Measurements from ENCODE around the gene TMEM184C.

The TMEM184C gene

DNA sequence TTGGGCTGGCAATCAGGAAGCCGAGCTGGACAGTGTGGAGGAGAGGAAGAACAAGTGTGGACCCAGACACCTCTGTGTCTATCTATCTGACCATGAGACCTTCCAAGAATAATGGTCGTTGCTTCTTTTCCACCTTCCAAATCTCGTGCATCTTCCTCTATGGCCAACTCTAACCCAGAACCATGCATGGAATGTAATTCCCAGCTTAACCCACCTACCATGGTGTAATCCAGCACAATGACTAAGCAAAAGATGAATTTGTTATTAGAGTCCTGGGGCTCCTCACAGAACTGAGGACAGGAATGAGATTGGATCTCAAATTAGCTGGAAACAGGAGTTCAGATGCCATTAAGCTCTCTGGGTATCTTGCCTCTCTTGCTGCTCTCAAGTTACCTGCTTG is 17.4 kb upstream of the TMEM184C start:
- no peaks in the 10 kb centered on the region for H3K9me3 ChIP-seq (ENCODE audit: insufficient read depth, low read depth, low read length)
- H3K27ac ChIP-seq (ENCODE audit: low read depth, low read length) = no peak overlapping the region
- no peaks in the 10 kb centered on the region for H3K27me3 ChIP-seq (ENCODE audit: insufficient read depth, low read length)
- H3K9ac ChIP-seq (ENCODE audit: low read depth, low read length) = no peak overlapping the region
- H3K4me1 ChIP-seq (ENCODE audit: insufficient read depth, low read length) = no peaks in the 10 kb centered on the region
- 88% methylated on average over 3 of the region's 3 CpGs for WGBS
- H3K4me3 ChIP-seq (ENCODE audit: low read length) = no peak overlapping the region
- H3K36me3 ChIP-seq (ENCODE audit: insufficient read depth, low read length) = no peaks in the 10 kb centered on the region

DNA sequence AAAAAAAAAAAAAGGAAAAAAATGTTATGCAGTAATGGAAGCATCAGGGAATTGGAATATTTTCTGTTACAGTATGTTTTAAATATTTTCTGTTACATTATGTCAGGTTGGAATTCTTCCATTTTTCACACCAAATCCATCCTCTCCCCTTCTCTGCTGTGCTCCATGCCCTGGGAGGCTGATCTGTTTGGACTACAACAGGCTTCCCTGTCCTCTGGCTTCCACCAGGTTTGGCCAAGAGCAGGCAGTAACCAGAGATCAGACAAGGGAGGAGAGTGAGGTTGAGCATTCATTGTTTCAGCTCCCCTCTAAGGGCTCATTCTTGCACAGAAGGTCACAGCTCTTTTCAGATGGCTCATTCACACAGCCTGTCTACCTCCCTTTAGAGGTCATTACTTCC is 11.7 kb upstream of the TMEM184C start:
- Histone ChIP-seq H3K27ac (ENCODE audit: low read depth, low read length) (no peak overlapping the region), H3K27me3 (ENCODE audit: insufficient read depth, low read length) (no peaks in the 10 kb centered on the region), H3K9me3 (ENCODE audit: insufficient read depth, low read depth, low read length) (no peaks in the 10 kb centered on the region), H3K9ac (ENCODE audit: low read depth, low read length) (no peak overlapping the region), H3K36me3 (ENCODE audit: insufficient read depth, low read length) (no peaks in the 10 kb centered on the region), H3K4me3 (ENCODE audit: low read length) (no peak overlapping the region), H3K4me1 (ENCODE audit: insufficient read depth, low read length) (no peaks in the 10 kb centered on the region)

DNA sequence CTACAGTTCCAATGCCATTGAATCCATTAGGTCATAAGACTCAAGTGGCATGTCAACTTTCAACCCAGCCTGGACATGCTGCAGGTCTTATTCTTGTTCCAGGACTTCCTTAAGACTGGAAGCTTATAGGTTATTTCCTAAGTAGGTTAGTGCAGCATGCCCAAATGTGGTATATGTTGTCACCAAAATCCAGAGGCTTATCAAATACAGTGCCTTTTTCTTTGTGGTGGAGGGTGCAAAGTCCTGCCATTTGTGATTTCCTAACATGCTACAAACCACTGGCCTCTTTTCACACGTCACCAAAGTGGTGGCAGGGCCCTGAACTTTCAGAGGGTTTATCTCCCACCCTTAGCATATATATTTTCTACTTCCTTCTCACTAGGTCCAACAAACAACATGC is 9.7 kb upstream of the TMEM184C start:
- Histone ChIP-seq H3K4me1 (ENCODE audit: insufficient read depth, low read length) (0 out of 2 replicates have a peak, but pooled peaks cover 1% of the 10 kb centered on the region), H3K36me3 (ENCODE audit: insufficient read depth, low read length) (no peaks in the 10 kb centered on the region), H3K9ac (ENCODE audit: low read depth, low read length) (no peak overlapping the region), H3K9me3 (ENCODE audit: insufficient read depth, low read depth, low read length) (no peaks in the 10 kb centered on the region), H3K4me3 (ENCODE audit: low read length) (no peak overlapping the region), H3K27ac (ENCODE audit: low read depth, low read length) (no peak overlapping the region), H3K27me3 (ENCODE audit: insufficient read depth, low read length) (no peaks in the 10 kb centered on the region)
- 84% methylated on average over 1 of the region's 1 CpG for WGBS

DNA sequence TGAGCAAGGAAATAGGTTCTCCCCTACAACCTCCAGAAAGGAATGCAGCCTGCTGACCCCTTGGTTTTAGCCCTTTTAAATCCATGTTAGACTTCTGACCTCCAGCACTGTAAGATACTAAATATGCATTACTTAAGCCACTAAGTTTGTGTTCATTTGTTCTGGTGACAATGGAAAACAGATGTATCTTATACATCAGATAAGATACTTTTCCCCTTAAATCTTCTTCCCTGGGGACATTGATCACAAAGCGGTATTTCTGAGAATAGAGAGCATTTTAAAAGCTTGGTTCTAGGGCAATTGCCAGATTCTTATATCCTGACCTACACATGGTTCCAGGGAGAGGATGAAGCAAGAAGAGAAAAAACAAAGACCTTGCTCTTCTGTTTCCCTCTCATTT is 6.5 kb upstream of the TMEM184C start:
- no peaks in the 10 kb centered on the region for H3K9me3 ChIP-seq (ENCODE audit: insufficient read depth, low read depth, low read length)
- H3K4me3 ChIP-seq (ENCODE audit: low read length) = no peak overlapping the region
- no peaks in the 10 kb centered on the region for H3K36me3 ChIP-seq (ENCODE audit: insufficient read depth, low read length)
- peaks cover 3% of the 10 kb centered on the region; the same call in 1 of the 2 replicates for H3K27me3 ChIP-seq (ENCODE audit: insufficient read depth, low read length)
- no peak overlapping the region for H3K27ac ChIP-seq (ENCODE audit: low read depth, low read length)
- 0 out of 2 replicates have a peak, but pooled peaks cover 4% of the 10 kb centered on the region for H3K4me1 ChIP-seq (ENCODE audit: insufficient read depth, low read length)
- no peak overlapping the region for H3K9ac ChIP-seq (ENCODE audit: low read depth, low read length)
- no CpG with 5 or more reads among the region's 1 CpG for WGBS

DNA sequence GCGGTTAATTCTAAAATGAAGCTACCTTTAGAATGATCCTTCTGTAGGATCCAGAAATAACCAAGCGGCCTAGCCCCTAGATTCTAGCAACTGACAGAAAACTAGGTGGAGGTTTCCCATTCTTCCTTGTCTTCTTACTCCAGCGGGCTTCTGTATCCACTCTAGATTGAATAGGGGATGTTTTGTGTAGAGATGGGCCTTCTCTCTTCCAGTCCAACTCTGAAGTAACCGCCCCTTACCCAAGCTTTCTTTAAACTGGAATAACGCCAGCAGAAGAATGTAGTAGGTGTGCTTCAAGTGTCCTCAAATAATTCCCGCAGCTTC is 386 bp upstream of the TMEM184C start:
- Histone ChIP-seq H3K4me1 (ENCODE audit: insufficient read depth, low read length) (peaks cover 14% of the 10 kb centered on the region; the same call in 1 of the 2 replicates), H3K27me3 (ENCODE audit: insufficient read depth, low read length) (peaks cover 3% of the 10 kb centered on the region; the same call in 1 of the 2 replicates), H3K36me3 (ENCODE audit: insufficient read depth, low read length) (peaks cover 17% of the 10 kb centered on the region; the same call in 1 of the 2 replicates), H3K27ac (ENCODE audit: low read depth, low read length) (no peak overlapping the region), H3K4me3 (ENCODE audit: low read length) (peak overlapping the region; percentile 92), H3K9me3 (ENCODE audit: insufficient read depth, low read depth, low read length) (no peaks in the 10 kb centered on the region), H3K9ac (ENCODE audit: low read depth, low read length) (no peak overlapping the region)
- 35% methylated on average over 5 of the region's 6 CpGs for WGBS

DNA sequence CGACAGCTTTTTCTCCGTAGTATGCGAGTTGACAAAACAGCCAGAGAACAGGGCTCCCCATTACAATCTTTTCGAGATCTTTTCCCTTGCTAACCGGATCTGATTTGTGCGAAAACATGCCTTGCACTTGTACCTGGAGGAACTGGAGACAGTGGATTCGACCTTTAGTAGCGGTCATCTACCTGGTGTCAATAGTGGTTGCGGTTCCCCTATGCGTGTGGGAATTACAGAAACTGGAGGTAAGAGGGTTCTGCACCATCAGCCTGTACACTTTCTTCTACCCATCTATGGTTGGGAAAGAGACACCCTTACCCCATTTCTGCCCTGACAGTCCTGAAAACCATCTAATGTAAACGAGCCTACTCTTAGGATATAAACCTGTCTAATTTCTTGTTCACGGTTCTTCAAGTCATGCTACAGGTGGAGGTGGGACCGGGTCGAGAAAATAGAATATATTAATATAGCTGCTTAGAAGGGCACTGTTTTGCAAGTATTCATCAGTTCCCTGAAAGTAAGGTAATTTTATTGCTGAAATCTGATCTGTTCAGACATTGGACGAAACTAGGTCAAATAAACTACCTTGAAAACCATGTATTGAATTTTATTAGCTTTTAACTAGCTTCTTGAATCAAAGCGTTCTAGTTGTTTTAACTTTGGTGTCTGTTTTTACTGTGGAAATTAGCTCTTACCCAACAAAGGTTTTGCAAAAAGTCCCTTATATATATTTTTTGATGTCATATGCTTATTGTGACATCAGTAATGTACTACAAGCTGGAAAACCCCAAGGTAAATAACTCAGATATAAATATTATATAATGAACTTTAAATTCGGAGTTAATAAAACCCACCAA is 869 bp downstream of the TMEM184C start:
- Histone ChIP-seq H3K27me3 (ENCODE audit: insufficient read depth, low read length) (peaks cover 3% of the 10 kb centered on the region; the same call in 1 of the 2 replicates), H3K4me3 (ENCODE audit: low read length) (peak overlapping the region; percentile 92), H3K36me3 (ENCODE audit: insufficient read depth, low read length) (peaks cover 25% of the 10 kb centered on the region; the same call in 1 of the 2 replicates), H3K9ac (ENCODE audit: low read depth, low read length) (peak overlapping the region; percentile 77), H3K4me1 (ENCODE audit: insufficient read depth, low read length) (peaks cover 10% of the 10 kb centered on the region; the same call in 1 of the 2 replicates), H3K27ac (ENCODE audit: low read depth, low read length) (peak overlapping the region; percentile 80; the same call in 1 of the 2 replicates), H3K9me3 (ENCODE audit: insufficient read depth, low read depth, low read length) (no peaks in the 10 kb centered on the region)
- WGBS = 13% methylated on average over 15 of the region's 17 CpGs

DNA sequence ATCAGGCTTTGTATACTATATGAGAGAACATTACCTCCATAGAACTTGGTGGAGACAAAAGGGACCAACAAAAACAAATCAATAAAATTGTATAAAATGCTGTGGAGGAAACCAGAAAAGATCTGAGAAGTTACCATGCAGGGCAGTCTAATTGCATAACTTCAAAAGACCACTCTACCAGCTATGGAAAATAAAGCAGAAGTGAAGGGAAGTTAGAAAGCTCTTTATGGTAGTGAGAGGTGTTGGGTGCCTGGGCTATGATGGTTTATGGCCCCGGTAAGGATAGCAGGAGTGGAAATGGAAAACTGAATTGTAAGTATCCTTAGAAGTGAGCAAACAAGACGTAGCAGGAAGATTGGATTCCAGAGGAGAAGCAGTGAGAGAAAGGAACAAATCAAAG is 3.1 kb downstream of the TMEM184C start:
- Histone ChIP-seq H3K27me3 (ENCODE audit: insufficient read depth, low read length) (no peaks in the 10 kb centered on the region), H3K4me3 (ENCODE audit: low read length) (no peak overlapping the region), H3K9ac (ENCODE audit: low read depth, low read length) (no peak overlapping the region), H3K27ac (ENCODE audit: low read depth, low read length) (no peak overlapping the region), H3K4me1 (ENCODE audit: insufficient read depth, low read length) (peaks cover 12% of the 10 kb centered on the region; the same call in 1 of the 2 replicates), H3K9me3 (ENCODE audit: insufficient read depth, low read depth, low read length) (no peaks in the 10 kb centered on the region), H3K36me3 (ENCODE audit: insufficient read depth, low read length) (peaks cover 48% of the 10 kb centered on the region)
- 92% methylated on average over 2 of the region's 2 CpGs for WGBS

DNA sequence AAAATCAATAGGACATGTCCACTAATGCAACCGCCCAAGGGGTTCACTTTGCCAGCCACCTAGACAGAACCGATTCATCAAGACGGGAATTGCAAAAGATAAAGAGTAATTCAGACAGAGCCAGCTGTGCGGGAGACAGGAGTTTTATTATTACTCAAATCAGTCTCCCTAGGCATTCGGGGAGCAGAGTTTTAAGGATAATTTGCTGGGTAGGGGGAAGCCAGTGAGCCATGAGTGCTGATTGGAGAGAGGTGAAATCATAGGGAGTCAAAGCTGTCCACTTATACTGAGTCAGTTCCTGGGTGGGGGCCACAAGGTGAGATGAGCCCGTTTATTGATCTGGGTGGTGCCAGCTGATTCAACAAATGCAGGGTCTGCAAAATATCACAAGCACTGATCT is 8.5 kb downstream of the TMEM184C start:
- H3K27ac ChIP-seq (ENCODE audit: low read depth, low read length) = no peak overlapping the region
- no peaks in the 10 kb centered on the region for H3K9me3 ChIP-seq (ENCODE audit: insufficient read depth, low read depth, low read length)
- WGBS = 86% methylated on average over 6 of the region's 6 CpGs
- no peak overlapping the region for H3K9ac ChIP-seq (ENCODE audit: low read depth, low read length)
- peaks cover 35% of the 10 kb centered on the region for H3K4me1 ChIP-seq (ENCODE audit: insufficient read depth, low read length)
- no peaks in the 10 kb centered on the region for H3K27me3 ChIP-seq (ENCODE audit: insufficient read depth, low read length)
- H3K36me3 ChIP-seq (ENCODE audit: insufficient read depth, low read length) = peaks cover 87% of the 10 kb centered on the region
- H3K4me3 ChIP-seq (ENCODE audit: low read length) = no peak overlapping the region

DNA sequence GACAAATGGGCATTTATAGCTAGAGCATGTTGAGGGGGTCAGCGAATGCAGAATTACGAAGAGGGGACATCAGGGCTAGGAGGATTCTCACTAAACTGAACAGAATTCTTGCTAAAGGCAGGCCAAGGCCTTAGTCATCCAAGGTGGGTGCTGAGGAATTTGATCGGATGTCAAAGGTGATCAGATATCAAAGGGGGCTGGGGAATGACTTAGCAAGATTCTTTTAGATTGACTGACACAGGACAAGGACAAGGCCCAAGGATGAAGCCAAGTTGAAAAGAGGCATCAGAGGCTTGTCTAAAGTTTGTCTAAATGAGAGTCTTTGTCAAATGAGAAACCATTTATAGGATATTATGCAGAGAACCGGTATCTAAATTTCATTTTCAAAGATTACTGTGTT is 9.7 kb downstream of the TMEM184C start:
- H3K9me3 ChIP-seq (ENCODE audit: insufficient read depth, low read depth, low read length) = no peaks in the 10 kb centered on the region
- H3K36me3 ChIP-seq (ENCODE audit: insufficient read depth, low read length) = peaks cover 91% of the 10 kb centered on the region
- no peaks in the 10 kb centered on the region for H3K27me3 ChIP-seq (ENCODE audit: insufficient read depth, low read length)
- peaks cover 30% of the 10 kb centered on the region for H3K4me1 ChIP-seq (ENCODE audit: insufficient read depth, low read length)
- H3K4me3 ChIP-seq (ENCODE audit: low read length) = no peak overlapping the region
- 89% methylated on average over 4 of the region's 4 CpGs for WGBS
- no peak overlapping the region for H3K9ac ChIP-seq (ENCODE audit: low read depth, low read length)
- H3K27ac ChIP-seq (ENCODE audit: low read depth, low read length) = no peak overlapping the region

DNA sequence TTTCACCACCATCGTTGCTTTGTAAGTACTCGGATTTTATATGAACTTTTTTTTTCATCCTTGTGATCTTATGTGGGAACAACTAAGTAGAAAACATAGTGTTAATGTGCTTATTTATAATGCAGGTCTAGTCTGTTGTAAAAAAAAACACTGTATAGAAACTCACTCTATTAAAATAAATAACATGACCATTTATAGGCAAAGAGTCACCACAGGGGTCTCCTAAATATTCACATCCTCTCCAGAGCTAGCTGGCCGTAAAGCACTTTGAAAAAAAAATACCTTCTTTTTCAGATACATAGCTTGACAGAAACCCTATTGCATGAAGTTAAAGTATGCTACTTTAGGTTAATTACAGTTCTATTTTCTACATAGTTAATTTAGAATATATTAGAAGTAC is 11.2 kb downstream of the TMEM184C start:
- H3K9me3 ChIP-seq (ENCODE audit: insufficient read depth, low read depth, low read length) = no peaks in the 10 kb centered on the region
- H3K27ac ChIP-seq (ENCODE audit: low read depth, low read length) = peak overlapping the region; percentile 56; the same call in 1 of the 2 replicates
- peaks cover 94% of the 10 kb centered on the region for H3K36me3 ChIP-seq (ENCODE audit: insufficient read depth, low read length)
- 50% methylated on average over 1 of the region's 3 CpGs for WGBS
- no peak overlapping the region for H3K4me3 ChIP-seq (ENCODE audit: low read length)
- no peak overlapping the region for H3K9ac ChIP-seq (ENCODE audit: low read depth, low read length)
- no peaks in the 10 kb centered on the region for H3K27me3 ChIP-seq (ENCODE audit: insufficient read depth, low read length)
- H3K4me1 ChIP-seq (ENCODE audit: insufficient read depth, low read length) = peaks cover 30% of the 10 kb centered on the region

DNA sequence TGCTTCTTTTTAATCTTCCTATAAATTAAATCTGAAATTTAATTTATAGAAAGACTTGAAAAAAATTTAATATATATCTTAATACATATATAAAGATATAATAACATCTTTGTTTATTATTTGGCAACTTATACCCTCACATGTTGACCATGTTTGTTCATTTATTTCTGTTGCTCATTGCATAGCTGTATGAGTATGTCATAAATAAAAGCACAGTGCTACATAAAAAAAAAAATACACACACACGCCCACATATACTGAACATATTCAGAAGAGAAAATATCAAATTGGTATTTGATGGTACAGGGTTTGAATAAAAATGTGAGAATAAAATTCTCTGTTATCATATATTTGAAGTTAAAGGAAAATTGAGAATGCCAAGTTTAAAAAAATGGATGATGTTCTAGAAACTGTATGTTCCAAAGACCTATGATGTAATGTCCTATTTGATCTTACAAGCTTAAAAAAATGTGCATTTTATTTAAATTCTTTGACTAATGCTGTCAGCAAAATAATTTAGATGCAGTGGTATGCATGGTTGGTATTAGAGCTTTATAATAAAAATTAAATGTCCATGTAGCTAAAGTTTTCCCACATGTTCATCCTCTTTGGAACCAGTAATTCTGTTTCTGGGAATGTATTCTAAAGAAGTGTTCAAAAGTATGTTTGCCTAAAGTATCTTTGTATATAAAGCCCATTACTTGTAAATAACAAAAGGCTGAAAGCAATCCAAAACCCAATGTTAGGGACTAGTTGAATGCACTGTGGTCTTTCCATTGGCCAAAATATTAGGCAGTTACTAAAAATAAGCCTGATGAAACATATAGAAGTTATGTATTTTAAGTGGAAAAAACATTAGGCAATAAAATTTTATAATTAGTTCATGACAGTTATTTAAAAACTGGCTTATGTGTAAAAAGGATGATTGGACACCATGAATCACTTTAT is 12.9 kb downstream of the TMEM184C start:
- Histone ChIP-seq H3K4me1 (ENCODE audit: insufficient read depth, low read length) (peaks cover 30% of the 10 kb centered on the region), H3K27ac (ENCODE audit: low read depth, low read length) (no peak overlapping the region), H3K27me3 (ENCODE audit: insufficient read depth, low read length) (no peaks in the 10 kb centered on the region), H3K9ac (ENCODE audit: low read depth, low read length) (no peak overlapping the region), H3K9me3 (ENCODE audit: insufficient read depth, low read depth, low read length) (no peaks in the 10 kb centered on the region), H3K36me3 (ENCODE audit: insufficient read depth, low read length) (peaks cover 94% of the 10 kb centered on the region), H3K4me3 (ENCODE audit: low read length) (no peak overlapping the region)
- no CpG with 5 or more reads among the region's 1 CpG for WGBS
